GM21390 (cell line): ENCODE results near the gene VPS26C.

ENCODE experiments used
- ATAC-seq: cut with Tn5 transposase; IDR thresholded peaks from one replicate; pipeline ENCODE4 v1.9.1; 2021; ENCODE audit not compliant: unreplicated experiment

VPS26C gene

DNA sequence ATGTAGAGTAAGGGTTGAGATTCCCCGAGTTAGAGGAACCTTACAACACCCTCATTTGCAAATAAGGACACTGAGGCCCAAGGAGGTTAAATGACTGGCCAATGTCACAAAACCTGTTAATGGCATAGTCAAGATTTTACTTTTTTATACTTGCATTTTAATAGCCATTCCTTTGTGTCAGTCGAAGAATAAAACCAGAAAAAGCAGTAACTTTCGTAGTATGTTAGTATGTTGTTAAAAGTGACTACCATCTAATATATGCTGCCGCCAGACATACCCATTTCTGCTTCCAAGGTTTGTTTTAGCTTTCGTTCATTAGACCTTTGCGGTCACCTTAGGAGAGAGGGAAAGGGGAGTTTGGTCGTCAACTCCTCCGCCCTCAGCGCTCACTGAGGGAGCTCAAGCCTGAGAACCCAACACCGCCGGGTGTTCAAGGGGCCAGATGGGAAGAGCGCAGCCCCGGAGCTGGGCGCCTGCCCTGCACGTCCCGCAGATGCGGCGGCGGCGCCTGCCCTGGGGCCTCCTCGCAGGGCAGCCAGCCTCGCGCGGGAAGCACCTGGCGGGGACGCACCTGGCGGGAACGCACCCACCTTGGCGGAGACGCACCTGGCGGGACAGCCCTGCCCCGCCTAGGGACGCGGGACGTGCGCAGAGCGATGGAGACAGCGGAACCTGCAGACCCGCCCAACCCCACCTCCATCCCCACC, 466 bp downstream of the VPS26C start:
- ATAC-seq: peak; percentile 10

DNA sequence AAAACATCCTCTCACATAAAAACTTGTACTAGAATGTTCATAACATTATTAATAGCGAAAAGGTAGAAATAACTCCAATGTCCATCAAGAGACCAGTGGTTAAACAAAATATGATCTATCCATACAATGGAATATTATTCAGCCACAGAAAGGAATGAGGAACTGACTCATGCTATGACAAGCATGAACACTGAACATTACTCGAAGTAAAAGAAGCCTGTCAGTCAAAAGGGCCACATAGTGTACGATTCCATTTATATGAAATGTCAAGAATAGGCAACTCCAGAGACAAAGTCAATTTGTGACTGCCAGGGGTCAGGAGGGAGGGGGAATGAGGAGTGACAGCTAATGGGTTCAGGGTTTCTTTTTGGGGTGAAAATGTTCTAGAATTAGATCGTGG, 2.3 kb downstream of the VPS26C start:
- ATAC-seq: no peak

DNA sequence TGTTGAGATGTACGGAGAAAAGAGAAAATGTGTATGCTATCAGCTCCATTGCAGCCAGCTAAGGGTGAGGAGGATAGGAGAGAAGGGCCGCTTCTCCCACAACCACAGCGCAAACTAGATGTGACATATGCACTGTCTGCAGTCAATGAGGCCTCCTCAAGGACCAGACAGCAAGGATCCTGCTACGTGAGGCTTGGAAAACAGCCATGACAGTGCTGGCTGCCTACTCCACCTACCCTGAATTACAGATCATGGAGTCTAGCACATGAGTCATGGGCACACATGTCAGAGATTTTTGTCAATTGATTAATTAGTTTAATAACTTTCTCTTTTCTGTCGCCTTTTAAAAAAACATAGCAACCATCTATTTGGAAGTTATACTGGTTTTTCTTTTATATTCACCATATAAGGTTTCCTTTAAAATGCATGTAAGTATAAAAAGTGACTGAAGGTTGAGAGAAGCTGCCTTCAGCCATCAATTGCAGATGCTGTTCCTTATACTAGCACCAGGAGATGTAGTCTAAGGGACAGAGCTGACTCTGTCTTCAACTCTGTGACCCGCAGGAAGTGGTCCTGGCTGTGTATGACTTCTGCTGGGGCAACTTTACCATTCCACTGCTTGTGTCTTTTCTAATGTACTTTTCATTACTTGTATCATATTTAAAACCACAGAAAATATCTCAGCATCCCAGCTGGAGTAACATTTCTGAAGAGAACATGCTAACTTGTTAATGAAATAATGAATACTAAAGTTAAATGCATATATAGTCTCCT, 3.1 kb downstream of the VPS26C start:
- ATAC-seq: no peak

DNA sequence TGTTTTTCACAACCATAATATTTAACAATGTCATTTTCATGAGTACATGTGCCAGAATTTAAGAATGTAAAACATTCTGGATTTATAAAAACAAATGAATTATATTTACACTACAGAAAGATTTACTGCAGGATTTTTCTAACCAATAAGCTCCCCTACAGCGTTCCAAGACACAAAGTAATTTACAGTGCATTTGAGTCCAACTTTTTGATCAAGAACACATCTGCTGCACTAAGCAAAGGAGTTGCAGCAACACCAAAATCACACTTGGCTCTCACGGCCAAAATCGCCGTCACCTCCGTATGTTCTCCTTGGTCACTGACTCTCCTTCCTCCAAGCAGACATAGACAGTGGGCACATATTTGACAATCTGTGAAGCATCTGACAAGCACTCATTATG, 7.7 kb downstream of the VPS26C start:
- ATAC-seq: no peak

DNA sequence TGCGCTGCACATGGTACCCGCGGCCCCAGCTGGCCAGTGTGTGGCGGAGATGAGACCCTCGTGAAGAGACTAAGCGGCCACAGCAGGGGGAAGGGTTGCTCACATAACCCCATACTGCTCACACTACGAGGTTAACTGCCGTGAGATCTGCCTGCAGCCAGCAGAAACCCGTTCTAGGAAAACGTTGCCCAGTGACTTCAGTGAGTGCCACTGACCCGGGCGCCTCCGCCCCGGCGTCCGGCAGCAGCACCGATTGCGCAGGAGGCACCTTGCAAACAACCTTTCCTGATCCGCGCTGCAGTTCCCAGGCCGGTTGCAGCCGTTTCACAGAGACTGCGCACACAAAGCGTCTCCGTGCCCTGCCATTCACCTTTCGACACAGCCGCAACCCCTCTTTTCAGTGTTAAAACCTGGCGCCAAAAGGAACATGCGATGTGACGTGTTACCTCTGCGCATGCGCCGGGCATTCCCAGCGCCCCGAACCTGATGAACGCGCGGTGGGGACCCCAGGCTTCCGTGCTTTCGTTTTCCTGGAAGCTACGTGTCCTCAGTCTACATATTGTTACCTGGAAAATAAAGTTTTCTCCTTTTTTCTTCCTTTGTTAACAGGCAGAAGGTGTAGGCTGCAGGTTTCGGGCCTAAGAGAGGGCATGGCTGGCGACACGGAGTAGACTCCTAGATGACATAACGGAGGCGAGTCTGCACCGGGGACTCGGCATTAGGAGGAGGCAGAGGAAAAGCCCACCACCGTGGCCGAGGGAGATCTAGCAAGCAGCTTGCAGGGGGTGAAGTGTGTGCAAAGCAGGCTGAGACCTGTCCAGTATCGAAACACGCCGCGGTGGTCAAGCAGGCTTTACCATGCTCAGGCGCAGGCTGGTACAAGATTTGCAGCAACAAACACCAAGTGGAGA, 8.9 kb downstream of the VPS26C start:
- peak; percentile 58 for ATAC-seq

DNA sequence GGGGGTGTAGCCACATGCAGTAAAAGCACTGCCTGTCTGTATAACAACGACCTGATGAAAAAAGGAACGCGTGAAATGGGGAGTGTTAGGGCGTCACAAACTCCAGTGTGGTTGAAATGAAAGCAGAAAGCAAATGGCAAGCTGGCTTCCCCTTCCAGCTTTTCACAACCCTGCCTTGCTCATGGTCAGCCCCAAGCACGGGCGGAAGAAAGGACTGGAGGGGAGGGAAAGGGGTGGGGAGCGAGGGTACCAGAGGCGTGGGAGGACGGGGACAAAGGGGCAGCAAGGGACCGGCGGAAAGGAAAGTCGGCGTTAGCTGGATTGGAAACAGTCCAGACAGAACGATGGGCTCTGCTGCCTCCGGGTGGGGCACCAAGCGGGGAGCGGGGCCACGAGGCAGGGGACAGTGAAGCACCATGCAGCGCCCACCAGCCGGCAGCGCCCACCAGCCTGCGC, 9.6 kb downstream of the VPS26C start:
- ATAC-seq: peak; percentile 57

DNA sequence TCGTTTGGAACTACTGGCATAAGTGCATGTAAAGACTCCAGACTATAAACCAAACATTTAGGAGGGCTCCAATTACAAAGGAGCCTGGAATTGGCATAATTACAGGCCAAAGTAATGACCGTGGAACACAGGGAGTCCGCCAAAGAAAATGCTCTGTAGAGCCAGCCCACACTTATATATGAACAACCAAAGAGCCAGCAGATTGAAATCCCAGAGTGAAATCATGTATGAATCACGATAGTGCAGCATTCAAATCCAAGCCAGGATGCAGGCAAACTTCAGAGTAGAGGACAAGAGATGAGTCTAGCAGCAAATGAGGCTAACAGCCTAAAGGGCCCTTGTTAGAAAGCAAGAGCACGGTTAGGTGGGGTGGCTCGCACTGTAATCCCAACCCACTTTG, 13.1 kb downstream of the VPS26C start:
- ATAC-seq: no peak

DNA sequence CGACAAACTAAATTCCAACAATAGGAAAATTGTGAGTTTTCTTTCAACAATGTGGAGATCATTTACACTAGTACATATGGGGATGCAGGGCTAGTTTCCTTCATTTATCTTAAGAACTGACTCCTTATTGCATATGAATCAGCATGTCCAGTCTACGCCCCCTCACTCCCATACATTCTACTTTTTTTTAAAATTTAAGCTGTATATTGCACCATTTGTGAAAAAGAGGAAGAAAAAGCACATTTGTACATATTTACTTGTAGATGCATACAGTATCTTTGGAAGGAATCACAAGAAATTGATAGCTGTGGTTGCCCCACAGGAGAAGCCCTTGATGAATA, 15.9 kb downstream of the VPS26C start:
- no peak for ATAC-seq

DNA sequence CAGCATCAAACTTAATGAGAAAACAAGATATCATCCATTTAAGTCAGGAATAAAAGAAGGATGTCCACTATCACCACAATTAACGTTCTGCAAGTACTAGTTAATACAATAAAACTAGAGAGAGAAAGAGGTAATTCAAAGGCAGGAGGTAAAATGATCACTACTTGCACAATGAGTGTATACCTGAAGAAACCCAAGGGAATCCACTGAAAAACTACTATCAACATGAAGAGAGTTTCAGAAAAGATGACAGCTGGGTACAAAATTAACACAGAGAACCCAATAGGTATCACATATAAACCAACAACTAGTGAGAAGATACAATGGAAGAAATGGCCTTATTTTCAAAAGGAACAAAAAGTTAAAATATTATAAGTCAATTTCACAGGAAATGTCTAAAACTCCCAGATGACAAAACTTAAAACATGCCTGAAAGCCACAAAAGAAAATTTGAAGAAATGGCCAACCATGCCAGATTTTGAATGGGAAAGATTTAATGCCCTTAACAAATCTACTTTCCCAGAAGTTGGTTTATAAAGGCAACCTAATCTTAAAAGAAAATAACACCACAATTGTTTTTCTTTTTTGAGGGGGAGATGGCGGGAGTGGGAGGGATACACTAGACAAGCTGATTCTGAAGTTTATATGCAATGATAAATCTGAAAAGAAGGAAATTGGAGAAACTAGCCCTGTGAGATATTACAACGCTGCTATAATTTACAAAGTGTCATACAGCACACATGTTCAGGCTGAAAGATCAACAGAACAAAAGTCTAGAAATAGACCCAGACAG, 17.8 kb downstream of the VPS26C start:
- no peak for ATAC-seq

DNA sequence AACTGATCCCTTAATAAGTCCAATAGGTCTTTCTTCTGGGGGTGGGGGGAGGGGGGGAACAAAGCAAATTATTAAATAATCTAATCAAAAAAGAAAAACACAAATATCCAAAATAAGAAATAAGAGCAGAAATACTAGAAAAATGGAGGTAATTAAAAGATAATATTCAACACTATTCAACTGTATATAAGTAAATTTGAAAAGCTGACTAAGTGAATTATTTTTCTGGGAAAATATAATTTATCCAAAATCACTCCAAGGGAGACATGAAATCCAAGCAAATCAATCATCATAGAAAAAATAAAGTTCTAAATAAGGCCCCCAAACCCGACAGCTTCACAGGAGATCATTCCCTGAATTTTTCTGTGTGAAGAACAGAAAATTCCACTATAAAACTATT, 18.8 kb downstream of the VPS26C start:
- ATAC-seq: no peak

DNA sequence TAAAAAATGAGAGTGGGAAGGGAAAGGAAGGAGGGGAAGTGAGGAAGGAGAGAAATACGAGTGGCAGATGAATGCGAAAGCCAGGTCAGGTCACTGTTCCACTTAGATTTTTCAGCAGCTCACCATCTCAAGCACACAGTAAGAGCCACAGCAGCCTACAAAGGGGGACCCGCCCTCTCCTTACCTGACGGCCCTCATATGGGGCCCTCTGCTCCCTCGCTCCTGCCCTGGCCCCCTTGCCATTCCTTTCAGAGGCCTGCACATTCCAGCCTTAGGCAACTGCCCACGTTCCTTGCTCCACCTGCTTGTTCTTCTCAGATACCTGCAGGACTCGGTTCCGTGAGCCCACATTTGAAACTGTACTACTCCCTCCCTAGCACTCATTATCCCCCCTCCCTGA, 22.0 kb downstream of the VPS26C start:
- ATAC-seq: no peak

DNA sequence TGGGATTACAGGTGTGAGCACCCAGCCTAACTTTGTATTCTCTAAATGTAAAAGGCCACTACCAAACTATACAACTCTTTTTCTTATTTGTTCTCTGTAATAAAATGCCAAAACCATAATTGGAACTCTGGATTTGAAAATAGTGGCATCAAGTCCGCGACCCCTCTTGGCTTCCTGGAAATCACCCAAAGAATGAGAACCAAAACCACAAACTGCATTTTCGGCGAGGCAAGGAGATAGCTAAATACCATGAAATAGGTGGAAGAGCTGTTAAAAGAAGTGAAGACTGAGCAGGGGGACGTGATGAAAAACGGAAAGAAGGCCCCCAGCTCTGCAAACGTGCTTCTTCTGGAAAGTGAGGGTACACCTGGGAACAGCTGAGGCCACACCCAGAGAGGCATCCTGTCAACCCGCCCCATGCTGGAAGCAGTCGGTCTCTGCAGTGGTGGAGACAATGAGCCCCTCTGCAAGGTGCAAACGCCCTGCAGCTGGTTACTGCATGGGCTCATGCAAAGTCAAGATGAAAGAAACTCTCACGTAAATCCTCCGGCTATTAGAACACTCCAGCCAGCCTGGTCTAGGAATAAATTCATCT, 22.5 kb downstream of the VPS26C start:
- no peak for ATAC-seq

DNA sequence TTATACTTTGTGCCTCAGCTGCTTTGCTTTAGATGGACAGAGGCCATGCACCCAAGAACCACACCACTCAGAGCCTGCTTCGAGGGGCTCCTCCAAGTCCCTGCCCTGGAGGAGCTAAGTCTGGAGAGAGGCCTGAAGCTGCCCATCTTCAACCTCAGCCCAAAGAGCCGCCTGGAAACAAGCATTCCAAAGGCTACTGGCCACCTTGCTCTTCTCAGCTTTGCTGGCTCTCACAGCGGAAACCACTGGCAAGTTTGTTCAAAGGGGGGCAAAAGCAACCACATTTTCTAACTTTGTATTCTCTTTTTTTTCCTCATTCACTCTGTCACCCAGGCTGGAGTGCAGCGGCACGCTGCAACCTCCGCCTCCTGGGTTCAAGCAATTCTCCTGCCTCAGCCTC, 23.2 kb downstream of the VPS26C start:
- no peak for ATAC-seq

DNA sequence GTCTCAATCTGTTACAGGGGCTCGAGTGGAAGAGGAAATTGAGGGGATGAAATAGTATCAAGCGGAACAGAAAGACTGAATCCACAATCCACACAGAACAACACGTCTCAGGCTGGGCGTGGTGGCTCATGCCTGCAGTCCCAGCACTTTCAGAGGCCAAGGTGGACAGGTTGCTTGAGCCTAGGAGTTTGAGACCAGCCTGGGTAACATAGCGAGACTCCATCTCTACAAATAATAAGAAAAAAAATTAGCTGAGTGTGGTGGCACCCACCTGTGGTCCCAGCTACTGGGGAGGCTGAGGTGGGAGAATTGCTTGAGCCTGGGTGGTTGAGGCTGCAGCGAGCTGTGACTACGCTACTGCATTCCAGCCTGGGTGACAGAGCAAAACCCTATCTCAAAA, 25.7 kb downstream of the VPS26C start:
- ATAC-seq: no peak

DNA sequence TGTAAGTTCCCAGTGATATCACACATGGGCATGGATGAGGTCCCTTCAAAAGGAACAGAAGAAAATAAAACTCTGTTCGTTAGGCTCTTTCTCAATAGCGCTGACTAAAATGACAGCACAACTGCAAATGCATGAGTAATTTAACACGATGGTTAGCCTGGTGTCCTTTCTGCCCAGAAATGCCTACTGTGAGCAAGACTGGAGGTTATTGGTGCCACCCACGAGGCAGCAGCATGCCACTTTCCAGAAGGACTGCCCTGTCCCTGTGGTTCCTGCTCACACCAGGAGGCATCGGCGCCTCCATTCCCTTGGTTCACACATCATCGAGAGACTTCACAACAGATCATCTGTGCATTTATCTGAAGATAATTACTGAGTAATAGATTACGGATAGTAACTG, 26.2 kb downstream of the VPS26C start:
- ATAC-seq: no peak

DNA sequence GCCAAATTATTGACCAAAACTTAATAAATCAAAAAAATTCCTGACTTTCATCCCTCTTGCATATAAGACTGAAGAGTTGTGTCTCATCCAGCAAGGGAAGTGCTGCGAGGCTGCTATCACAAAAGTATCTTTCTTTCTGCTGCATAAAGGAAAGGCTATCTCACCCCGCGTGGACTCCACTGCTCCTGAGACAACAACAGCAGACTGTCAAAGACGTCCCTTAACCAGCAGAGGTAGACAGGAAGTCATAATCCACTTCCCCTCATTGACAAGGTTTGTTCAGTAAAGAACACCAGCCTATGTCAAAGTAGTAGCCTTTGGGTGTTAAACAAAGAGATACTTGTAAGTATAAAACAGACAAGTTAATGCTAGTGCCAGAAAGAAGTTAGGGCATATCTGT, 29.4 kb downstream of the VPS26C start:
- ATAC-seq: no peak

DNA sequence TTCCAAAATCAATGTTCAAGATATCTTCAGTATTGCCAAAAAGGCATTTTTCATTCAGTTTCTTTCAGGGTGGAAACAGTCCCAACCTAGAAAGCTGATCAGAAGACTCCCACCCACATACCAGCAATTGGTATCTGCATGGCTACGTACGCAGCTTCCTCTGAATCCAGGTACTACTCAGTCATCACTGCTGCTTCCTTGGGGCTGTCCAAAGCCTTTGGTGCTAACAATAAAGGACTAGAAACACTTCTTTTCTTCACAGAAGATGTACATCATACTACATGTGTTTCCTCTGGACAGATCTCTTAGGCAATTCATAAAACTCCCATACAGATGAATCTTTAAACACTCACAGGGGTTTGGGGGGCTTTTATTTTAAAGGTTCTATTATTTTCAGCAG, 29.8 kb downstream of the VPS26C start:
- ATAC-seq: no peak

DNA sequence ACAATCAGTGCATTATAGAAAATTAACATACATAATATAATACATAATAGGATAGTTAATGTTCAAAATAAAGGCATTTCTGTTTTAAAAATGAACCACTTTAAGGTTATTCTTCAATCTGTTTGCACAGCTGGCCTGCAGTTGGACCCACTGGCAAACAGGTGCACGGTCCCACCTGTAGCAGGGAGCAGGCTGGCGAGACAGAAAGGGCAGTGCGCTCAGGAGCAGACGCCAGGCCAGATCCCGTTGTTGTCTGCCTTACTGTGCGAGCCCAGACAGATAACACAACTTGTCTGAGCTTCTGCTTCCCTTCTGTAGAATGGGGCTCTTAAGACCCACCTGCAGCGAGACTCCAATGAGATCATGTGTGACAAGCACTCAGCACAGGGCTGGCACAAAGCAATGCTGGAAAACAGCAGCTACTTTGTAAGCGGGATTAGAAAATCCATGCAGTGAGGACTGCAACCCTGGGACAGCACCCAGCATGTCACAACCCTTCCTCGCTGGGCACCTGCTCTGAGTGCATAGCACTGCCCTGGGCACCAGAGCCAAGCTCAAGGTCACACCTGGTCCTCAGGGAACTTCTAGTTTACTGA, 33.5 kb downstream of the VPS26C start:
- ATAC-seq: no peak

DNA sequence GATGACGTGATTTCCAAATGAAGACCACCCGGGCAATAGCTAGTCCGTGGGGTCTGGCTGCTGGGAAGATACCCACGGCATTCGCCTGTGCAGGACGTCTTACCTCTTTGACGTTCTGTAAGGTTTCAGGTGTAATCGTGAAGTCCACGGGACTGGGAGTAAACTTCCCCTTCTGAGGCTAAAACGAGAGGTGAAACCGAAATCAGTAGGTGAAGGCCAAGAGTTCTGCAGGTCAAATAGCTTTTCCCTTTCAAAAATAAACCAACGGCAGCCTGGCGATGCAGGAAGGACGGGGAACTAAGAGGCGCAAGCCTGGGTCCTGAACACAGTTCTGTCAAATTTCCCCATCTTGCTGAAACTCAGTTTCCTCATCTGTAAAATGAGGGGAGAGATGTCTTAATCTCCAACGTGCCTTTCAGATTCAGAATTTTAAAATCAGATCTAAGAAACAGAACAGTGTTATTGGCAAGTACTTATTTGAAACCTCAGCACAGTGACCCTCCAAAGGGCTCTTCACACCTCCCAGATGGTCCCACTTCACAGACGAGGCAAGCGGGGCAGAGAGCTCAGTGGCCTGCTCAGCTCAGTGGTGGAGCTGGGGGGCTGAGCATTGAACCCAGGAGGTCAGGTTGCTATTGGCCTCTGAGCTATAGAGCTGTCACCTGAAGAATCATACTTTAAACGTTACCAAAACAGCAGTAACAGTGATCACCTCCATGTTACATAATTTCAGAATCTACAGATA, 34.7 kb downstream of the VPS26C start:
- peak; percentile 80 for ATAC-seq
